Hepatocyte (in vitro differentiated cells): ENCODE results near the gene RRP9. TPM values are rescaled to one million over a fixed set of nuclear protein-coding genes. Genes with fewer than 3 reads are reported as not detected.
A peak's percentile ranks its signal among the peaks of the same experiment; 100 is the strongest.

ENCODE experiments used
- DNase-seq: peaks from one replicate; pipeline ENCODE4 v3.0.0-alpha.2; 2016; ENCODE audit warnings: low spot score
- H2AFZ ChIP-seq: fragments of 200-600 bp; sonication (generic); 2 replicates; pipeline ENCODE4 v1.6.0; 2016; ENCODE audit warnings: antibody characterized with exemption, mild to moderate bottlenecking
- H3K27ac ChIP-seq: fragments of 200-600 bp; sonication (generic); 2 replicates; pipeline ENCODE4 v1.5.1; 2016; ENCODE audit warnings: mild to moderate bottlenecking
- H3K27me3 ChIP-seq: fragments of 200-600 bp; sonication (generic); 2 replicates; pipeline ENCODE4 v1.6.1; 2016
- H3K36me3 ChIP-seq: fragments of 200-600 bp; sonication (generic); replicated peaks from 2 replicates; pipeline ENCODE4 v1.5.1; 2016; ENCODE audit warnings: low read depth; ENCODE audit not compliant: insufficient read depth
- H3K4me1 ChIP-seq: fragments of 200-600 bp; sonication (generic); 2 replicates; pipeline ENCODE4 v1.5.1; 2016; ENCODE audit warnings: mild to moderate bottlenecking, moderate library complexity; ENCODE audit not compliant: insufficient read depth
- H3K4me2 ChIP-seq: fragments of 200-600 bp; sonication (generic); 2 replicates; pipeline ENCODE4 v1.6.0; 2016
- H3K4me3 ChIP-seq: fragments of 200-600 bp; sonication (generic); 2 replicates; pipeline ENCODE4 v1.5.1; 2016; ENCODE audit warnings: mild to moderate bottlenecking
- H3K79me2 ChIP-seq: fragments of 200-600 bp; sonication (generic); 2 replicates; pipeline ENCODE4 v1.6.0; 2017; ENCODE audit warnings: mild to moderate bottlenecking
- H3K9me2 ChIP-seq: fragments of 200-600 bp; sonication (generic); replicated peaks from 2 replicates; pipeline ENCODE4 v1.6.0; 2017; ENCODE audit warnings: mild to moderate bottlenecking; ENCODE audit not compliant: insufficient read depth
- H3K9me3 ChIP-seq: fragments of 200-600 bp; sonication (generic); 2 replicates; pipeline ENCODE4 v1.5.1; 2016; ENCODE audit warnings: low read depth, mild to moderate bottlenecking
- H4K20me1 ChIP-seq: fragments of 200-600 bp; sonication (generic); 2 replicates; pipeline ENCODE4 v1.6.0; 2016; ENCODE audit warnings: mild to moderate bottlenecking; ENCODE audit not compliant: insufficient read depth, poor library complexity, severe bottlenecking
- EZH2 ChIP-seq: fragments of 200-600 bp; sonication (generic); IDR thresholded peaks from 2 replicates; pipeline ENCODE4 v1.6.1; 2016; ENCODE audit warnings: antibody characterized with exemption, mild to moderate bottlenecking, borderline replicate concordance
- EZH2phosphoT487 ChIP-seq: fragments of 200-600 bp; sonication (generic); IDR thresholded peaks from one replicate; pipeline ENCODE4 v1.6.1; 2018; ENCODE audit warnings: antibody characterized with exemption, mild to moderate bottlenecking, low read depth, moderate library complexity; ENCODE audit not compliant: unreplicated experiment, severe bottlenecking
- WGBS: methylation state at CpG from one replicate; pipeline ENCODE4 v1.1.6; 2016; ENCODE audit warnings: low lambda C conversion rate; ENCODE audit errors: missing lambda C conversion rate; 5-methylcytosine and 5-hydroxymethylcytosine counted together
- polyA plus RNA-seq: library from polyadenylated mRNA; unstranded; fragments of >200 nt; fragmentation: Nextera tagmentation; extraction: Ambion mirVana; gene quantifications from 2 replicates; pipeline ENCODE4 v1.2.1, GENCODE V29; 2016
- total RNA-seq: library from RNA; depleted of rRNA; stranded (reverse); fragments of >200 nt; gene quantifications from 2 replicates; pipeline ENCODE4 v1.2.3, GENCODE V29; 2014
- TF ChIP-seq, protein P1 (sequence below): fragments of 200-600 bp; sonication (generic); IDR thresholded peaks from 2 replicates; pipeline ENCODE4 v1.5.1; 2016; ENCODE audit warnings: antibody characterized with exemption, mild to moderate bottlenecking; ENCODE audit not compliant: poor library complexity

Gene RRP9
- total and polyA plus RNA-seq, 2 experiments from 2014 or later, result 17.5 to 32.8 TPM

DNA sequence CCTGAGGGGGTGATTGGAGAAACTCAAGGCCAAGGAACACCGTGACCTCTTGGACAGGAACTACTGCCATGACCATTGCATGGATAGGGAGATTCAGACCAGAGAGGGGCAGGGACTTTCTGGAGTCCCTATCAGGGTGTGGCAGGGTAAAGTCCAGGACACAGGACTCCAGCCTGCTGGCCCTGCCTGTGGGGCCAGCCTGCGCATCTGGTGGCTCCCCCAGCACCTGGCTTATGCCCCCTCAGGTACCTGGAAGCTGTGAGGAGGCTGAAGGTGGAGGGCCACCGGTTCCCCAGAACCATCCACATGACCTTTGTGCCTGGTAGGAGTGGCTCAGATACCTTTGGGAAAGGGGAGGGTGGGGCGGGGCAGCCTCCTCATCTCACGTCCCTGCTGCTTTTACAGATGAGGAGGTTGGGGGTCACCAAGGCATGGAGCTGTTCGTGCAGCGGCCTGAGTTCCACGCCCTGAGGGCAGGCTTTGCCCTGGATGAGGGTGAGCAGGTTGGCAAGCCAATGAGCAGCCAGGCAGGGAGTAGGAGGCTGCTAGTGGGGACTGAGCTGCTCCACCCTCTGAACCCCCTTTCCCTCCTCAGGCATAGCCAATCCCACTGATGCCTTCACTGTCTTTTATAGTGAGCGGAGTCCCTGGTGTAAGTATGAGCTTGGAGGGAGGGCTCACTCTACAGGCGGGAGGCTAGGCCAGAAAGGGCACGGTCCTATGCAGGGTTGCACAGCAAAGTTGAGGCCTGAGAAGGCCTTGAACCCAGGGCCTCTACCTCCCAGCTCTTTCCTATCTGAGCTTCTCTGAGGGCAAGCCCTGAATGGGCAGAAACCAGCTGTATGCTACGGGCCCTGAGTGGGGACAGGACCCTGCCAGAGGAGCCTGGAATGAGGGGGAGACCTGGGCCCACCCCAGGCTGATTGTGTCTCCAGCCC lies 44.6 kb upstream of the RRP9 start:
- Histone ChIP-seq H3K27ac (peak overlapping the region; percentile 97), H3K9me2 (no peaks in the 10 kb centered on the region), H2AFZ (no peak overlapping the region), H3K36me3 (no peaks in the 10 kb centered on the region), H3K9me3 (no peaks in the 10 kb centered on the region), H3K4me2 (peak overlapping the region; percentile 78), H3K27me3 (no peaks in the 10 kb centered on the region), H3K79me2 (peaks cover 12% of the 10 kb centered on the region), H4K20me1 (no peaks in the 10 kb centered on the region), H3K4me1 (peaks cover 30% of the 10 kb centered on the region), H3K4me3 (no peak overlapping the region)
- peak; percentile 58 for DNase-seq
- 79% methylated on average over 12 of the region's 12 CpGs for WGBS
- TF ChIP-seq, protein P1, sequence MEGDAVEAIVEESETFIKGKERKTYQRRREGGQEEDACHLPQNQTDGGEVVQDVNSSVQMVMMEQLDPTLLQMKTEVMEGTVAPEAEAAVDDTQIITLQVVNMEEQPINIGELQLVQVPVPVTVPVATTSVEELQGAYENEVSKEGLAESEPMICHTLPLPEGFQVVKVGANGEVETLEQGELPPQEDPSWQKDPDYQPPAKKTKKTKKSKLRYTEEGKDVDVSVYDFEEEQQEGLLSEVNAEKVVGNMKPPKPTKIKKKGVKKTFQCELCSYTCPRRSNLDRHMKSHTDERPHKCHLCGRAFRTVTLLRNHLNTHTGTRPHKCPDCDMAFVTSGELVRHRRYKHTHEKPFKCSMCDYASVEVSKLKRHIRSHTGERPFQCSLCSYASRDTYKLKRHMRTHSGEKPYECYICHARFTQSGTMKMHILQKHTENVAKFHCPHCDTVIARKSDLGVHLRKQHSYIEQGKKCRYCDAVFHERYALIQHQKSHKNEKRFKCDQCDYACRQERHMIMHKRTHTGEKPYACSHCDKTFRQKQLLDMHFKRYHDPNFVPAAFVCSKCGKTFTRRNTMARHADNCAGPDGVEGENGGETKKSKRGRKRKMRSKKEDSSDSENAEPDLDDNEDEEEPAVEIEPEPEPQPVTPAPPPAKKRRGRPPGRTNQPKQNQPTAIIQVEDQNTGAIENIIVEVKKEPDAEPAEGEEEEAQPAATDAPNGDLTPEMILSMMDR, result no peak
- no peak for TF ChIP-seq EZH2
- no peak for TF ChIP-seq EZH2phosphoT487

DNA sequence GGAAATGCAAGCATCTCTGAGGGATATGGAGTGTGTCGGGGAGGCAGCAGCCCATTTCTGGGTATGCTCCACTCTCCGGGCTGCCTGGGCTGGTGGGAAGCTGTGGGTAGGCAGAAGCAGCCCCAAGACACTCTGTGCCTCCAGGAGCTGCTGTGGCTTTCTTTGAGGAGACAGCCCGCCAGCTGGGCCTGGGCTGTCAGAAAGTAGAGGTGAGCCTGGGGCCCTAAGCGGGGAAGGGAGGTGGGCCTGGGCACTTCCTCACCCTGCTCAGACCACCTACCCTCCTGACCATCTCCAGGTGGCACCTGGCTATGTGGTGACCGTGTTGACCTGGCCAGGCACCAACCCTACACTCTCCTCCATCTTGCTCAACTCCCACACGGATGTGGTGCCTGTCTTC lies 43.4 kb upstream of the RRP9 start:
- Histone ChIP-seq H3K36me3 (no peaks in the 10 kb centered on the region), H3K79me2 (peaks cover 23% of the 10 kb centered on the region), H3K4me2 (peak overlapping the region; percentile 78), H3K9me2 (no peaks in the 10 kb centered on the region), H3K27ac (peak overlapping the region; percentile 97), H3K4me1 (peaks cover 30% of the 10 kb centered on the region), H2AFZ (no peak overlapping the region), H3K4me3 (no peak overlapping the region), H4K20me1 (no peaks in the 10 kb centered on the region), H3K27me3 (no peaks in the 10 kb centered on the region), H3K9me3 (no peaks in the 10 kb centered on the region)
- WGBS, result 93% methylated on average over 6 of the region's 6 CpGs
- no peak for DNase-seq
- no peak for TF ChIP-seq EZH2
- TF ChIP-seq, protein P1, result no peak
- no peak for TF ChIP-seq EZH2phosphoT487

DNA sequence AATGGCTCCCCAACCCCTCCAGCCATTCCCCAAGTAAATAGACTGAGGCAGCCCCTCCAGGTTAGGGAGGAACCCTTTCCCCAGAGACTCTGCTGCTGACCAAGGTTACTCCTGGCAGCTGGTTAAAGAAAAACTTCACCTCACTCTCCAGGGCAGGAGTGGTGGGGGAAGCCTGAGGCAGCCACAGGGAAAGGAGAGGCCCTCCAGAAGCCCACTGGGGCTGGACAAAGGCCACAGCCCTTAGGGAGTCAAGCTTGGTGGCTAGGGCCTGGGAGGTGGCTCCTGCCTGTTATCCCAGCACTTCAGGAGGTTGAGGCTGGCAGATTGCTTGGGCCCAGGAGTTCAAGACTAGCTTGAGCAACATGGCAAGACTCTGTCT lies 42.6 kb upstream of the RRP9 start:
- Histone ChIP-seq H3K36me3 (no peaks in the 10 kb centered on the region), H3K9me2 (no peaks in the 10 kb centered on the region), H3K4me1 (peaks cover 30% of the 10 kb centered on the region), H4K20me1 (no peaks in the 10 kb centered on the region), H3K4me3 (no peak overlapping the region), H3K27ac (peak overlapping the region; percentile 97), H3K9me3 (no peaks in the 10 kb centered on the region), H3K79me2 (peaks cover 23% of the 10 kb centered on the region), H2AFZ (no peak overlapping the region), H3K27me3 (no peaks in the 10 kb centered on the region), H3K4me2 (peak overlapping the region; percentile 78)
- TF ChIP-seq, protein P1, result no peak
- TF ChIP-seq EZH2, result no peak
- TF ChIP-seq EZH2phosphoT487, result no peak
- no peak for DNase-seq
